H4 (cell line): ENCODE data around the gene TGFBR1. TPM values are rescaled to one million over a fixed set of nuclear protein-coding genes. Genes with fewer than 3 reads are reported as not detected.

ENCODE experiments used
- DNase-seq: peaks from one replicate; pipeline ENCODE4 v3.0.0-alpha.2; 2015; ENCODE audit warnings: low spot score
- total RNA-seq: library from RNA; depleted of rRNA; stranded (reverse); fragments of >200 nt; shearing (Covaris generic); gene quantifications from 2 replicates; pipeline ENCODE4 v1.2.3, GENCODE V29; 2014

TGFBR1 gene
- total RNA-seq, 1 experiment from 2014 or later: 35.7 TPM

GRCh38 chr9:99135456-99135855, 30.5 kb downstream of the TGFBR1 start:
- no peak for DNase-seq

GRCh38 chr9:99137225-99137624, 32.3 kb downstream of the TGFBR1 start:
- DNase-seq: no peak

- DNase-seq: no peak
Observed at GRCh38 chr9:99137891-99138290, 33.0 kb downstream of the TGFBR1 start.

GRCh38 chr9:99138424-99139284, 33.7 kb downstream of the TGFBR1 start:
- no peak for DNase-seq

- no peak for DNase-seq
Observed at GRCh38 chr9:99139868-99140267, 35.0 kb downstream of the TGFBR1 start.

GRCh38 chr9:99140685-99141314, 35.9 kb downstream of the TGFBR1 start:
- DNase-seq: peak; percentile 49

GRCh38 chr9:99141849-99142248, 36.9 kb downstream of the TGFBR1 start:
- DNase-seq: no peak

GRCh38 chr9:99142275-99142674, 37.4 kb downstream of the TGFBR1 start:
- no peak for DNase-seq

- no peak for DNase-seq
Observed at GRCh38 chr9:99143655-99144054, 38.7 kb downstream of the TGFBR1 start.

GRCh38 chr9:99144966-99145365, 40.1 kb downstream of the TGFBR1 start:
- DNase-seq: no peak

GRCh38 chr9:99146574-99146973, 41.7 kb downstream of the TGFBR1 start:
- no peak for DNase-seq

- no peak for DNase-seq
Observed at GRCh38 chr9:99147177-99147576, 42.3 kb downstream of the TGFBR1 start.

GRCh38 chr9:99150451-99151171, 45.7 kb downstream of the TGFBR1 start:
- DNase-seq: no peak

GRCh38 chr9:99154356-99154755, 49.4 kb downstream of the TGFBR1 start:
- DNase-seq: no peak

GRCh38 chr9:99155736-99156135, 50.8 kb downstream of the TGFBR1 start:
- DNase-seq: no peak

- DNase-seq: no peak
Observed at GRCh38 chr9:99158629-99159028, 53.7 kb downstream of the TGFBR1 start.

GRCh38 chr9:99160173-99160572, 55.3 kb downstream of the TGFBR1 start:
- DNase-seq: no peak

GRCh38 chr9:99162759-99163364, 57.9 kb downstream of the TGFBR1 start:
- no peak for DNase-seq

- no peak for DNase-seq
Observed at GRCh38 chr9:99166149-99166548, 61.2 kb downstream of the TGFBR1 start.

- no peak for DNase-seq
Observed at GRCh38 chr9:99167119-99167518, 62.2 kb downstream of the TGFBR1 start.

GRCh38 chr9:99167694-99168093, 62.8 kb downstream of the TGFBR1 start:
- DNase-seq: no peak

- DNase-seq: no peak
Observed at GRCh38 chr9:99169086-99169485, 64.2 kb downstream of the TGFBR1 start.
